Central memory CD4-positive, alpha-beta T cell (primary cell): ENCODE results near the gene PAQR6.

ENCODE experiments used
- DNase-seq: peaks from one replicate; pipeline ENCODE4 v3.0.0; 2022

Gene PAQR6

DNA sequence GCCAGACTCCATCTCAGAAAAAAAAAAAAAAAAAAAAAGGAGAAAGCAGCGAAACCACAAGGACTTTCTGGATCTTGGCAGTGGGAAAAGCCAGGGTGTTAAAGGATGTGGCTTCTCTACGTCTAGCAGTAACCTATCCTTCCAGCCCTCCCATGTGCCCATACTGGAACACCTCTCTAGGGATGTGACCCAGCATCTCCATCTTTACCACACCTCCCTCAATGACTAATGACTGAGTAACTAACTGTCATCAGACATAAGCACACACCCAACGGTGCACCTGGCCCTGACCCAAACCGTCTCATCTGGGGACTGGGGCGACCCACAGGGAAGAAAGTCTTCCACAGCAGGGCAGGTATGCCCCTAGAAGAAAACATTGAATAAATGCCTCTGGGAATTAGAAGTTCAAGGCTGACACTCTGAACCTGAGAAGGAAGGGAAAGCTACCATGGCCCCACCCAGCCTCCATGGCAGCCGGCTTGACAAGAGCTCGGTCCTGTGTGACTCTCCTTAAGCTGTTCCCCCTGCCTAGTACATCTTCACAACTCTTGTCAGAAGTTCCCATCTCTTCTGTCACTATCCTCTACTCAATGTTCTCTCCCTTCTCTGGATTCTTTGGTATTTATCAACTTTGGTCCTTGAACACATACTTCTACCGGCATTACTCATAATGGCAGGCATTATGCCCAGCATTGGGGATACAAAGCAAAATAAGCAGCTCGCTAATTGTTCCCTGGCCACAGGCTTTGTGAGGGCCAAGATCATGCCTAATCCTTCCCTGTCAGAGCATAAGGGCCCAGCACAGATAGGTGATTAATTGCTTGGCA, 14.8 kb upstream of the PAQR6 start:
- no peak for DNase-seq

DNA sequence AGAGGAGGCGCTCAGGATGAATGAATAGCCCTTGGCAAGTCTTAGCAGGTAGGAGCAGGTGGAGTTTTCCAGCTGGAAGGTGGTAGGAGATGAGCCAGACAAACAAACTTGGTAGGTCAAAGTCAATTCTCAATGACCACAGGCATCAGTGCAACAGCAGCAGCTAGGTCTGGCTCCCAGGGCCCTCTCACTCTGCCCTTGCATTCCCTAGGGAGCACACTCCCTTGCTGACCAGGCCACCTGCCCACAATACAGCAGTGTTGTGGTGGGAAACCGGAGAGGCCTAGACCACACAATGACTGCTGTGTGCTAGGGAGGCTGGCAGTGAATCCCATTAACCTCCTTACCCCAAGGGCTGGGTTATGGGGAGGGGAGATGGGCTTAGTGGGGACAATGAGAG, 13.0 kb upstream of the PAQR6 start:
- DNase-seq = no peak

DNA sequence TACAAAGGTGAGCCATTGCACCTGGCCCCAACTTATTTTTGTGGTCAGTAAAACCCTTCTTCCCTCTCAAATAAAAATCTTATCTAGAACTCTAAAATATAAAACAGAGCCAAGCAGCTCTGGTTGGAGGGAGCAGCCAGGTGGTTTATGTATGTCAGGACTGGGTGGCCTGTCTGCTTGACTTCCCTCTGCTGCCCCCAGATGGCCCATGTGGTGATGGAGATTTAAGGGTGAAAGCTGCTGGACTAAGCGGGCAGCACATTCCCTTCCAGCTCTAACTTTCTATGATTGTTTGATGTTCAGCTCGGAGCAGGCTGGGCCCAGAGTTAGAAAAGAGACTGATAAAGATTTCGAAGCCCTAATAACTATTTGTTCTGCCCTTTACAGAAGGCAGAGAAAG, 11.9 kb upstream of the PAQR6 start:
- DNase-seq = no peak

DNA sequence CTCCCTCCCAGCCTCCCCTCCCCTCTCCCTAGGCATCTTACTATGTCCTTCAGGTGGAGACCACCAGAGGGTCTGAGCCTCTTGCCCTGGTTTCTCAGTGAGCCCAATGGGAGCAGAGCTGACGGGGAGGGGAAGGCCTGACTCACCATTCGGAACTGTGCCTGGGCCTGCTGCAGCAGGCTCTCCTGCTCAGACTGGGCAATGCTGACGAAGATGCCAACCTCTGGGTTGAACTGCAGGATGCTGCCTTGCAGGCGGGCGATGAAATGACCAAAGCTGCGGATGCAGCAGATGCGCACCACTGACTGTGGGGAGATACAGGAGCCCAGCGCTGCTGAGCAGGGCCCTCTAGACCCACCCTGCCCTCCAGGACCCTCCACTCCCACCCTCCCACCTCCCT, 11.0 kb upstream of the PAQR6 start:
- DNase-seq = no peak

DNA sequence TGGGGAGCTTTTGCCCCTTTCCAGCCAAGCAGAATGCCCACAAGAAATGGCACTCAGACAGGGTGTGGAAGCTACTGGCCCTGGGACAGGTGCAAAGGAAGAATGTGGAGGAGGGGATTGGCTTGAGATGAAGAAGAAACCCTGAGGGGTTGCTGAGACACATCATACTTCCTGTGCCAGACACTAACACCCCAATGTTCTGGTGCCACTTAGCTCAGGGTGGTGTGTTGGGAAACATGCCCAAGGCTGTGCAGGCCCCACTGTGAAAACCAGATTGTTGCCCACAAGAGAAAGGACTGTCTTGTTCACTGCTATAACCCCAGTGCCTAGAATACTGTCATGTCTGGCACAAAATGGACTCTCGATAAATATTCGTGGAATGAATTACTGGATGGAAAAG, 9.9 kb upstream of the PAQR6 start:
- DNase-seq = no peak

DNA sequence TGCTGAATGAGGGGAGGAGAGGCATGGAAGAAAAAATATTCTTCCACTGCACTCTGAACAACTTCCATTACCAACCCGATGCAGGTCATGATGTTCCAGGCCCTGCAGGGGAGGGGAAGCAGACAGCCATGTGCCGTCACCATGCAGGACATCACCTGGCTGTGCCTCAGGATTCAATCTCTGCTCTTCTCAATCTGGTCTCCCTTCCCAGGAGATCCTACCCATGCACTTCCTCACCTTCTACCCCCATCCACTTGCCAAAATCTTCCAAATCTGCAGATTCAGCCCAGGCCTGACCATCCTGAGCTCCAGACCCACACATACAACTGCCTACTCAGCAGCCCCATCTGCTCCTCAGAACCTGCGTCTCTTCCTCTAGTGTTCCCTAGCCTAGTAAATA, 5.8 kb upstream of the PAQR6 start:
- DNase-seq = no peak

GRCh38 chr1:156251527-156251926, 3.7 kb upstream of the PAQR6 start:
- DNase-seq = no peak

GRCh38 chr1:156249593-156249992, 1.7 kb upstream of the PAQR6 start:
- no peak for DNase-seq

- DNase-seq = no peak
These were observed 447 bp upstream of the PAQR6 start for GRCh38 chr1:156248323-156248683.

DNA sequence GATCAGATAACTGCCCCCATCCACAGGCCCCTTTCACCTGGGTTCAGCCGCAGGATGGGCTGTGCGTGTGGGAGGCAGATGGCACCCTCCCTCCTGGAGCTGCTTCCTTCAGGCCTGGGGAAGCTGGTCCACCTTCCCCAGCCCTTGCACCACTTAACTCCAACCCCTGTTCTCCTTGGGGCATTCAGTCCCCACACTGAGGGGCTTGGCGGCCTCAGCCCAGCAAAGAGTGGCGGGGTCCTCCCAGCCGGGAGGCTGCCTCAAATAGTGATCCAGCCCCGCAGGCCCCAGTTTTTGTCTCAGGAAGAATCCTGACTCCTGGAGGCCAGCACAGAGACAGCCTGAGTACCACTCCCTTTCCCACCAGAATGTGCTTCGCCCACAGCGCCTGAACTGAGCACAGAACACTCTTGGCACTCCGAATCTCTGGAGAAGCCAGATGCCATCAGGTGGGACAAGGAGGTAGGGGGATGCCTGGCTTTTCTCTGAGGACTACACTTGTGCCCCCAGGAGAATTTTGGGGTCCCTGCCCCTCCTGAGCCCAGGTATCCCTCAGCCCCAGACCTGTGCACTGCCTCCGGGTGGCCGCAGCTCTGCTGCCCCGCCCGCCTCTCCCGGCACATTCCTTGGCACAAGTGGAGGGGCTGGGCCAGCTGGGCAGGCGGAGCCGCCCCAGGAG, 936 bp downstream of the PAQR6 start:
- DNase-seq = no peak

DNA sequence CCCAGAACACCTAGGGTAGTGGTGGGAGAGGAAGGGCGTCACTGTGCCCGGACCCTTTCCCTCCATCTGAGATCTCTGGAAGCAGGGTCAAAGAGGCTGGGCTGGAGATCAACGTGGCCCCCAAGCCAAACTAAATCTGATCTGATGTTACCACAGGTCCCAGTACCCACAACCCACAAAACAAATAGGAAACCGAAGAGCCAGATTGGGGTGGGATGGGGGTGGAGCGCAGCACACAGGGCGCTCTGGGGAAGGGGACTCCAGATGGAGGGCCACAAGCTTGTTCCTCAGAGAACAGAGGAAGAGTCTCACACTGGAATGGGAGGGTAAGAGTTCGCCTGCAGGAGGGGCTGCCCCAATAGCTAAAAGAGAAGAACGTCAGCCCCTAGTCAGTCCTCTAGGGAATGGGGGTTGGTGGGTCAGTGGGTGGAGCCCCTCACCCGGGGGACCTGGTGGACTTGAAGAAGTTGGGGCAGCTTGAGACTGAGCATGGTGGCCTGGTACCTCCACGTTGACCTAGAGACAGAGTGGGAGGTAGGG, 1.5 kb downstream of the PAQR6 start:
- no peak for DNase-seq

DNA sequence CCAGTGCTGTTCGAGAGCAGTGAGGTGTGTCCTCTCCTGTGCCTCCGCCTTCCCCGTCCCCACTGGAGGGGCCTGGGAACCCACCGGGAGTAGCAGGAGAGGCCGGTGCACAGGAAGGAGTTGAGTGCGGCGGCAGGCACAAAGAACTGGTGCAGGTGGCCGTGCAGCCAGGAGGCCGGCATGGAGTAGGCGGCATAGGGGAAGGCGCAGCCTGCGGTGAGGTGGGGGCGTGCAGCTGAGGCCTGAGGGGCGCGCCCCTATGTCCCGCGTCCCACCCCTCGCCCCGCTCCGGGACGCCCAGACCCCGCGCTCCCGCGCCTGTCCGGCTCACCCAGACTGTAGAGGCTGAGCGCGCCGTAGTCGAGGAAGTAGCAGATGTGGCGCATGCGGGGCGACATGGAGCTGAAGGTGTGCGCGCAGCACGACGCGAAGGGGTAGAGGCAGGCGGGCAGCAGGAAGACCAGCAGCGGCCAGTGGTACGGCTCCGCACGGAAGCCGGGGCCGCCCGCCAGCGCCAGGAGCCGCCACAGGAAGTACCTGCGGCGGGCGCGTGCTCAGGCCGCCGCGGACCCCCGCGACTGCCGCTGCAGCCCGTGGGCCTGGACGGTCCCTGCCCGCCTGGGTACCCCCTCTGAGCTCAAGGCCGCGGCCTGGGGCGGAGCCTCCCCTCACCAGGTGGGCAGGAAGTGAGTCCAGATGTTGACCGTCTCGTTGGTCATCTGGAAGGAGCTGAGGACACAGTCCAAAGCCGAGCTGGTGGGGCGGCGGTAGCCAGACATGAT, 2.2 kb downstream of the PAQR6 start:
- DNase-seq = peak; percentile 22

- no peak for DNase-seq
These were observed 3.1 kb downstream of the PAQR6 start for GRCh38 chr1:156244712-156245111.

DNA sequence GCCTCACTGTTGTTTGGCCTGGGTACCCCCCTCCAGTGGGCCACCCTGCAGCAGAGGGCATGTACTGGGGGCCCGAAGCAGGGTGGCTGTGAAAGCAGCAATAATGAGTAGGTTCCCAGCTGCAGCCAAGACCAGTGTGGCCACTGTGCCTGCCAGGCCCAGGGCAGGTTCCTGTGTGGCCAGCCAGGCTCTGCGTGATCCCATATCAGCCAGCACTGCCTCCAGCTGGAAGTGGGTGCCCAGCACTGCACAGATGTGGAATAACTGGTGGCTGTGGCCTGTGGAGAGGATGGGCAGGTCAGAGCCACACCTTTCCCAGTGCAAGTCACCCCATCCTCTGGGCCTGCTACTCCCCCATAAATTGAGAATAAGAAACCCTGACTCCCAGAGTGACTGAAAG, 3.7 kb downstream of the PAQR6 start:
- no peak for DNase-seq

- no peak for DNase-seq
These were observed 5.1 kb downstream of the PAQR6 start for GRCh38 chr1:156242738-156243137.

DNA sequence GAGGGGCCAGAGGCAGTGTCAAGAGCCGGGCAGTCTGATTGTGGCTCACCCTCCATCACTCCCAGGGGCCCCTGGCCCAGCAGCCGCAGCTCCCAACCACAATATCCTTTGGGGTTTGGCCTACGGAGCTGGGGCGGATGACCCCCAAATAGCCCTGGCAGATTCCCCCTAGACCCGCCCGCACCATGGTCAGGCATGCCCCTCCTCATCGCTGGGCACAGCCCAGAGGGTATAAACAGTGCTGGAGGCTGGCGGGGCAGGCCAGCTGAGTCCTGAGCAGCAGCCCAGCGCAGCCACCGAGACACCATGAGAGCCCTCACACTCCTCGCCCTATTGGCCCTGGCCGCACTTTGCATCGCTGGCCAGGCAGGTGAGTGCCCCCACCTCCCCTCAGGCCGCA, 5.9 kb downstream of the PAQR6 start, which contains the start of gene BGLAP:
BGLAP (plus strand) TSS at position 259 of the 400 bp plus-strand sequence; CDS start at position 307, 48 bp downstream.
- DNase-seq = no peak

DNA sequence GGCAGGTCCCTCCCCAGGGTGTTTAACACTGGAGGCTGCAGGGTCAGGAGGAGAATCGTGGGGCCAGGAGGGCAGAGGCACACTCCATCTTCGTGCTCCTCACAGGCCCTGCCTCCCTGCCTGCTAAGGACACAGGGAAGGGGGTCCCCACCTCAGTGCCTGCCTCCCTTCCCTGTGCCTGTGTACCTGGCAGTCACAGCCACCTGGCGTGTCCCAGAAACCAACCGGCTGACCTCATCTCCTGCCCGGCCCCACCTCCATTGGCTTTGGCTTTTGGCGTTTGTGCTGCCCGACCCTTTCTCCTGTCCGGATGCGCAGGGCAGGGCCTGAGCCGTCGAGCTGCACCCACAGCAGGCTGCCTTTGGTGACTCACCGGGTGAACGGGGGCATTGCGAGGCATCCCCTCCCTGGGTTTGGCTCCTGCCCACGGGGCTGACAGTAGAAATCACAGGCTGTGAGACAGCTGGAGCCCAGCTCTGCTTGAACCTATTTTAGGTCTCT, 6.5 kb downstream of the PAQR6 start:
- no peak for DNase-seq

DNA sequence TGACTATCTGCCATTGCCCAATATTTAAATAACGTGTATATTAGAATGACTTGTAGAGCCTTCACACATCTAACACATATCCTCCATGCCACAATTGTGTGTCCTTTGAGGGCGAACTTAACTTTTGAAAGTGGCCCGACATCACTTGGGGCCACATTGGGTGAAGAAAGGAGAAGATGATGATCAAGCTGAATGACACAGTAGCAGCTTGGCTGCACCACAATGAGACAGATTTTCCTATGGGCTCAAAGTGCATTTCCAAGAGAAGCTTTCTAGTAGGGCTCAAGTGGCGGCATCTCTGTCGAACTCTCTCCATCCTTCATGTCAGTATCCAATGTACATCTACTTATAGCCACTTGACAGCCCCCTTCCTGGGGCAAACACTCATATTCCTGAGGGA, 9.6 kb downstream of the PAQR6 start:
- no peak for DNase-seq

GRCh38 chr1:156236164-156236563, 11.7 kb downstream of the PAQR6 start:
- DNase-seq = no peak

- no peak for DNase-seq
These were observed 14.3 kb downstream of the PAQR6 start for GRCh38 chr1:156233426-156234127.

DNA sequence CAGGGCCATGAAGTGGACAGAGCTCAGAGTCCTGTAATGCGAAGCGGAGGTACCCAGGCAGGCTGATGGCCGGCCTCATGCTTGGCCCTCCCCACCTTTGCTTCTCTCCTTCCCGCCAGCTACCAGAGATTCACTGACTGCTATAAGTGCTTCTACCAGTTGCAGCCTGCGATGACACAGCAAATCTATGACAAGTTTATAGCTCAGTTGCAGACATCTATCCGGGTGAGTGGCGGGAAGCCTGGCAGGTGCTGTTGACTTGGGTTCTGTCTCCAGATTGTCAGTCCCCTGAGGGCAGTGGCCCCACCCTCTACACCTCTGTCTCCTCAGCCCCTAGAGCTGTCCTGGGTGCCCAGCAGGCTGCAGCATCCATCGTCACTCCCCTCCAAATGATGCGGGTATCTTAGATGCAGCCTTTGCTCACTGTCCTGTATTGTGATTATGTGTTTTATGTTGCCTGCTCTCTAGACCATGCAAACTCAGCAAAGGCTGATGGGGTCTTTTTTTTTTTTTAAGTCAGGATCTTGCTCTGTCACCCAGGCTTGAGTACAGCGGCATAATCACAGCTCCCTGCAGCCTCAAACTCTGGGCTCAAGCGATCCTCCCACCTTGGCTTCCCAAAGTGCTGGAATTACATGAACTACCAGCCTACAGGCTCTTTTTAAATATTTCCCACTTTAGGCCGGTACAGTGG, 15.5 kb downstream of the PAQR6 start:
- DNase-seq = no peak

DNA sequence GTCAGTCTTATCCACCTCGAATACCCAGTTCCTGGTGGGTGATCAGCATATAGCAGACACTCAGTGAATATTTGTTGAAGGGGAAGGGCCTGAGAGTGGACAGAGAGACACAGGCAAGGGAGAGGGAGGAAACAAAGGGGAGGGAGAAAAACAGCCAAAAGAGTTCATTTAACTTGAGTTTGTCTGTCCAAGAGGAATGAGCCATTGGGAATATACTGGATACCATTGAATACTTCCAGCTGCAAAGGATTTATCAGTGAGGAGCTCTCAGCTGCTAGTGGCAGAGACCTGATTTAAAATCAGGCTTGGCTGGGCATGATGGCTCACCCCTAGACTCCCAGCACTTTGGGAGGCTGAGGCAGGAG, 17.4 kb downstream of the PAQR6 start:
- DNase-seq = no peak
